ENCODE measurements around the gene CALN1.
"Not testable (repeated sequence)": the region's sequence is repeated elsewhere in the genome, so short reads cannot be mapped to it uniquely, and the experiment has no call there.

The CALN1 gene

GRCh38 chr7:72080341-72080766 lies 331.8 kb downstream of the CALN1 start:
- DNase-seq, result no peak

- no peak for DNase-seq
Observed at GRCh38 chr7:72078856-72079255, 333.3 kb downstream of the CALN1 start.

- DNase-seq, result no peak
Observed at GRCh38 chr7:72078301-72078700, 333.8 kb downstream of the CALN1 start.

GRCh38 chr7:72077786-72078185 lies 334.4 kb downstream of the CALN1 start:
- no peak for DNase-seq

- DNase-seq, result no peak
Observed at GRCh38 chr7:72072901-72073300, 339.2 kb downstream of the CALN1 start.

GRCh38 chr7:72069263-72069662 lies 342.9 kb downstream of the CALN1 start:
- DNase-seq, result no peak

GRCh38 chr7:72065764-72066163 lies 346.4 kb downstream of the CALN1 start:
- not testable (repeated sequence) for DNase-seq

GRCh38 chr7:72064916-72065315 lies 347.2 kb downstream of the CALN1 start:
- no peak for DNase-seq

- no peak for DNase-seq
Observed at GRCh38 chr7:72063330-72063729, 348.8 kb downstream of the CALN1 start.

GRCh38 chr7:72062666-72063065 lies 349.5 kb downstream of the CALN1 start:
- no peak for DNase-seq

- no peak for DNase-seq
Observed at GRCh38 chr7:72059925-72060324, 352.2 kb downstream of the CALN1 start.

GRCh38 chr7:72058579-72058978 lies 353.6 kb downstream of the CALN1 start:
- no peak for DNase-seq

- DNase-seq, result no peak
Observed at GRCh38 chr7:72057796-72058195, 354.3 kb downstream of the CALN1 start.

- no peak for DNase-seq
Observed at GRCh38 chr7:72057231-72057630, 354.9 kb downstream of the CALN1 start.

GRCh38 chr7:72055426-72055825 lies 356.7 kb downstream of the CALN1 start:
- no peak for DNase-seq

GRCh38 chr7:72053292-72053691 lies 358.8 kb downstream of the CALN1 start:
- DNase-seq, result no peak

GRCh38 chr7:72048420-72048819 lies 363.7 kb downstream of the CALN1 start:
- no peak for DNase-seq

- no peak for DNase-seq
Observed at GRCh38 chr7:72042855-72043254, 369.3 kb downstream of the CALN1 start.

GRCh38 chr7:72040641-72041040 lies 371.5 kb downstream of the CALN1 start:
- no peak for DNase-seq

GRCh38 chr7:72039460-72039859 lies 372.7 kb downstream of the CALN1 start:
- no peak for DNase-seq

GRCh38 chr7:72038022-72038732 lies 374.0 kb downstream of the CALN1 start:
- no peak for DNase-seq

GRCh38 chr7:72037516-72037915 lies 374.6 kb downstream of the CALN1 start:
- DNase-seq, result no peak

- DNase-seq, result no peak
Observed at GRCh38 chr7:72035266-72035665, 376.9 kb downstream of the CALN1 start.

GRCh38 chr7:72032934-72033333 lies 379.2 kb downstream of the CALN1 start:
- DNase-seq, result no peak

GRCh38 chr7:72030994-72031667 lies 381.0 kb downstream of the CALN1 start:
- no peak for DNase-seq
